K562 (cell line): ENCODE results near the gene FGL2. TPM values are rescaled to one million over a fixed set of nuclear protein-coding genes. Genes with fewer than 3 reads are reported as not detected.

Source experiments
- ATAC-seq: fragments of 200-7000 bp; cut with Tn5 transposase; 3 replicates; pipeline ENCODE4 v1.9.1; 2020; ENCODE audit warnings: moderate library complexity
- BruUV-seq: library from RNA; stranded (reverse); fragments of 400-500 nt; replicated peaks from 2 replicates; lab custom pipeline; 2021; lab: Mats Ljungman, UMichigan
- CTCF ChIA-PET: fragments of 300-600 bp; formaldehyde crosslinking; extraction: SDS; loops from one replicate; lab custom pipeline; 2021; ENCODE audit warnings: low intra/inter-chr PET ratio; lab: Yijun Ruan, JAX
- POLR2A ChIA-PET: fragments of 300-600, 350-650 bp; sonication (Branson Sonifier 250); formaldehyde crosslinking; extraction: SDS; loops from one replicate; lab custom pipeline; 2021; ENCODE audit warnings: antibody characterized with exemption, inconsistent platforms; lab: Yijun Ruan, JAX
- DNase-seq, 4 experiments: peaks; one replicate each; pipeline versions ENCODE4 v3.0.0 to v3.0.0-alpha.2; 2011 to 2018; ENCODE audit warnings: low spot score in 3 of 4, mixed read lengths in 3 of 4; ENCODE audit errors: extremely low read depth in 1 of 4
- FAIRE-seq: peaks from 2 replicates; lab custom pipeline; 2011; peaks lifted over from hg19 to GRCh38; lab: Jason Lieb, UNC
- H2AFZ ChIP-seq: 2 replicates; pipeline ENCODE4 v1.6.0; 2011; ENCODE audit warnings: low read depth, low read length, control low read depth, inconsistent platforms
- H3K27ac ChIP-seq: fragments of 200-600 bp; 3 replicates; pipeline ENCODE4 v1.8.0; 2011; ENCODE audit warnings: low read depth, mild to moderate bottlenecking, control low read depth, inconsistent platforms, low read length, moderate library complexity, mixed read lengths; ENCODE audit errors: extremely low read depth
- H3K27me3 ChIP-seq, 2 experiments: fragments of 300-600 bp in 1 of 2; 2 replicates in 1 of 2; 3 replicates in 1 of 2; pipeline versions ENCODE4 v1.6.0 to v1.8.0; 2011; ENCODE audit warnings: inconsistent platforms in 2 of 2, low read length in 2 of 2, mild to moderate bottlenecking in 1 of 2, mixed read lengths in 1 of 2, moderate library complexity in 1 of 2; ENCODE audit not compliant: control insufficient read depth in 2 of 2, insufficient read depth in 2 of 2
- H3K36me3 ChIP-seq: fragments of 300-600 bp; 3 replicates; pipeline ENCODE4 v1.8.0; 2011; ENCODE audit warnings: mild to moderate bottlenecking, low read length, inconsistent platforms; ENCODE audit not compliant: control insufficient read depth, insufficient read depth
- H3K4me1 ChIP-seq, 2 experiments: fragments of 200-600 bp in 1 of 2; replicated peaks in 1 of 2; 2 replicates in 1 of 2; 3 replicates in 1 of 2; pipeline versions ENCODE4 v1.5.1 to v1.8.0; 2011; ENCODE audit warnings: inconsistent platforms in 2 of 2, low read length in 2 of 2, mild to moderate bottlenecking in 1 of 2, mixed read lengths in 1 of 2, moderate library complexity in 1 of 2; ENCODE audit not compliant: control insufficient read depth in 2 of 2, insufficient read depth in 2 of 2
- H3K4me2 ChIP-seq: 2 replicates; pipeline ENCODE4 v1.6.1; 2011; ENCODE audit warnings: low read length, control low read depth, inconsistent platforms, mixed read lengths; ENCODE audit not compliant: insufficient read depth
- H3K4me3 ChIP-seq: fragments of 200-600 bp; sonication (generic), shearing (Covaris generic); 2 replicates; pipeline ENCODE4 v1.5.1; 2016; ENCODE audit warnings: control low read depth, inconsistent platforms
- H3K79me2 ChIP-seq: fragments of 200-600 bp; 3 replicates; pipeline ENCODE4 v1.8.0; 2011; ENCODE audit warnings: low read length, inconsistent platforms; ENCODE audit not compliant: control insufficient read depth, insufficient read depth
- H3K9ac ChIP-seq, 2 experiments: 2 replicates each; pipeline versions ENCODE4 v1.6.0 to v1.6.1; 2011; ENCODE audit warnings: low read depth in 2 of 2, low read length in 2 of 2, control low read depth in 1 of 2, inconsistent platforms in 1 of 2, mild to moderate bottlenecking in 1 of 2, mixed read lengths in 1 of 2; ENCODE audit not compliant: insufficient read depth in 1 of 2
- H3K9me1 ChIP-seq: one replicate; pipeline ENCODE4 v1.6.0; 2011; ENCODE audit warnings: inconsistent platforms, mild to moderate bottlenecking, low read length, moderate library complexity; ENCODE audit not compliant: control insufficient read depth, insufficient read depth
- H3K9me3 ChIP-seq: replicated peaks from 2 replicates; pipeline ENCODE4 v1.5.1; 2011; ENCODE audit warnings: low read depth, low read length, inconsistent platforms; ENCODE audit not compliant: control insufficient read depth, insufficient read depth
- H4K20me1 ChIP-seq: replicated peaks from 2 replicates; pipeline ENCODE4 v1.6.1; 2011; ENCODE audit warnings: low read length, inconsistent platforms, mixed read lengths; ENCODE audit not compliant: control insufficient read depth, insufficient read depth
- BMI1 ChIP-seq: fragments of 150-350 bp; IDR thresholded peaks from 2 replicates; pipeline ENCODE4 v1.6.1; 2014; ENCODE audit warnings: low read length
- DMBX1 ChIP-seq: fragments of 250-450 bp; sonication (Bioruptor Pico); IDR thresholded peaks from 2 replicates; pipeline ENCODE4 v1.8.0; 2022; ENCODE audit warnings: inconsistent platforms, mild to moderate bottlenecking, moderate library complexity, borderline replicate concordance
- NR2C1 ChIP-seq, 2 experiments: fragments of 450-650 bp; IDR thresholded peaks; 2 replicates each; pipeline ENCODE4 v1.6.1; 2017; ENCODE audit warnings: mild to moderate bottlenecking in 2 of 2, antibody characterized with exemption in 1 of 2, inconsistent platforms in 1 of 2, missing compliant biosample characterization in 1 of 2, missing genetic modification characterization in 1 of 2
- RB1 ChIP-seq: fragments of 450-650 bp; IDR thresholded peaks from 2 replicates; pipeline ENCODE4 v1.6.1; 2017; ENCODE audit warnings: low read depth, mild to moderate bottlenecking
- WGBS: fragments of 100-300 bp; shearing (Covaris generic); methylation state at CpG from one replicate; pipeline ENCODE4 v1.1.6; 2016; ENCODE audit warnings: low coverage, mixed read lengths; ENCODE audit not compliant: insufficient coverage; ENCODE audit errors: missing lambda C conversion rate; 5-methylcytosine and 5-hydroxymethylcytosine counted together
- in situ Hi-C: fragments of 300-500 bp; cut with MboI; formaldehyde crosslinking; loops from 4 replicates; pipeline ENCODE4 v1.15.0; 2018; ENCODE audit warnings: inconsistent platforms, mixed read lengths
- intact Hi-C: fragments of 100-400 bp; cut with micrococcal nuclease; formaldehyde crosslinking; loops from 2 replicates; pipeline ENCODE4 v1.14.2; 2022
- polyA plus RNA-seq, 8 experiments: library from polyadenylated mRNA; depleted of rRNA in 4 of 8; stranded (reverse) in 5 of 8; unstranded in 3 of 8; fragments of >200 nt; fragmentation: Nextera tagmentation in 2 of 8; fragmentation: Illumina TruSeq in 1 of 8; extraction: Ambion mirVana in 2 of 8; extraction: Trizol in 1 of 8; gene quantifications; 2 replicates each; pipeline versions ENCODE4 v1.2.1 to v1.2.3, GENCODE V29; 2011 to 2014; ENCODE audit warnings: inconsistent platforms in 1 of 8, missing spikeins in 1 of 8
- total RNA-seq, 7 experiments: library from RNA; depleted of rRNA in 6 of 7; stranded (reverse); fragments of >200 nt in 6 of 7; fragmentation: Illumina TruSeq in 2 of 7; extraction: Trizol in 2 of 7; gene quantifications; 2 replicates each; pipeline versions ENCODE4 v1.2.1 to v1.2.3, GENCODE V29; 2011 to 2021; ENCODE audit warnings: low replicate concordance in 1 of 7

The FGL2 gene
- total and polyA plus RNA-seq, 9 of the 15 experiments (the other 6 are each of a cell fraction or from before 2014, with no cell fraction given) = 0.11 TPM; not detected in 8

- no peak for TF ChIP-seq RB1
Observed at GRCh38 chr7:77247206-77247850, 47.7 kb upstream of the FGL2 start (continued).

GRCh38 chr7:77246026-77246640 is 46.5 kb upstream of the FGL2 start:
- H3K9me1 ChIP-seq = no peaks in the 10 kb centered on the region
- DNase-seq (no peak), FAIRE-seq (no peak), ATAC-seq (no peak)
- TF ChIP-seq DMBX1 (CRISPR knock-in tag) = no peak
- no peak for TF ChIP-seq NR2C1 (IDR thresholded peaks at IDR 0.05)
- TF ChIP-seq NR2C1 (tag; IDR thresholded peaks at IDR 0.05) = no peak
- no peak for TF ChIP-seq BMI1
- H4K20me1 ChIP-seq = no peaks in the 10 kb centered on the region
- in situ Hi-C loops (loop anchor here (25.0 kb wide), 1 partner anchor 609 kb away; the partner anchor contains the start of gene POMZP3), intact Hi-C loops (loop anchor here (2.0 to 10.0 kb wide), 2 partner anchors 85 to 121 kb away; partner anchors contain the start of gene CCDC146)
- H3K4me1 ChIP-seq = no peaks in the 10 kb centered on the region; a peak in 1 of 5 replicates
- H2AFZ ChIP-seq = no peak overlapping the region
- H3K9ac ChIP-seq = no peak overlapping the region
- H3K4me2 ChIP-seq = no peak overlapping the region
- no peaks in the 10 kb centered on the region for H3K79me2 ChIP-seq
- no peak overlapping the region for H3K27ac ChIP-seq
- H3K27me3 ChIP-seq = peaks cover 0 to 3% of the 10 kb centered on the region in 2 experiments; a peak in 2 of 5 replicates
- H3K4me3 ChIP-seq = no peak overlapping the region
- no peaks in the 10 kb centered on the region for H3K9me3 ChIP-seq
- ChIA-PET POLR2A (no interaction called here), CTCF (interaction anchor here (1.2 kb wide), 1 partner anchor 86 kb away, joined by 8 read pairs; no protein-coding TSS in a partner anchor)
- no peaks in the 10 kb centered on the region for H3K36me3 ChIP-seq
- 4% methylated on average over 5 of the region's 5 CpGs for WGBS
- BruUV-seq = no TSS peak
